Measurements from ENCODE around the gene PITRM1. TPM values are rescaled to one million over a fixed set of nuclear protein-coding genes. Genes with fewer than 3 reads are reported as not detected.

PITRM1 gene
- total RNA-seq, 2 experiments from 2014 or later = 127 to 128 TPM

GRCh38 chr10:3147117-3147820, 25.3 kb downstream of the PITRM1 start:
- ChIA-PET CTCF (no interaction called here), POLR2A (no interaction called here)

- ChIA-PET CTCF (no interaction called here), POLR2A (no interaction called here)
Observed at GRCh38 chr10:3146289-3146688, 26.3 kb downstream of the PITRM1 start.

GRCh38 chr10:3145366-3145765, 27.2 kb downstream of the PITRM1 start:
- POLR2A ChIA-PET = no interaction called here
- CTCF ChIA-PET = no interaction called here

GRCh38 chr10:3143791-3144434, 28.7 kb downstream of the PITRM1 start:
- ChIA-PET POLR2A (no interaction called here), CTCF (no interaction called here)

- ChIA-PET POLR2A (no interaction called here), CTCF (no interaction called here)
Observed at GRCh38 chr10:3143366-3143765, 29.2 kb downstream of the PITRM1 start.

GRCh38 chr10:3142146-3142875, 30.3 kb downstream of the PITRM1 start:
- ChIA-PET POLR2A (no interaction called here), CTCF (no interaction called here)

GRCh38 chr10:3141351-3142005, 31.1 kb downstream of the PITRM1 start:
- CTCF ChIA-PET = no interaction called here
- POLR2A ChIA-PET = no interaction called here

GRCh38 chr10:3140280-3140679, 32.3 kb downstream of the PITRM1 start:
- ChIA-PET POLR2A (no interaction called here), CTCF (no interaction called here)

GRCh38 chr10:3139216-3139910, 33.2 kb downstream of the PITRM1 start:
- POLR2A ChIA-PET = interaction anchor here (0.5 kb wide), 1 partner anchor 9 kb away, joined by 3 read pairs; no protein-coding TSS in a partner anchor

GRCh38 chr10:3137958-3138726, 34.4 kb downstream of the PITRM1 start:
- ChIA-PET CTCF (interaction anchor here (0.5 kb wide), 1 partner anchor 41 kb away, joined by 3 read pairs; no protein-coding TSS in a partner anchor), POLR2A (interaction anchor here (0.6 kb wide), 1 partner anchor 1510 kb away, joined by 4 read pairs; no protein-coding TSS in a partner anchor)

More at GRCh38 chr10:3139216-3139910, 33.2 kb downstream of the PITRM1 start:
- CTCF ChIA-PET = no interaction called here

- CTCF ChIA-PET = no interaction called here
Observed at GRCh38 chr10:3136763-3137611, 35.6 kb downstream of the PITRM1 start.

GRCh38 chr10:3136336-3136735, 36.2 kb downstream of the PITRM1 start:
- POLR2A ChIA-PET = no interaction called here
- CTCF ChIA-PET = no interaction called here

More at GRCh38 chr10:3136763-3137611, 35.6 kb downstream of the PITRM1 start:
- POLR2A ChIA-PET = no interaction called here

- POLR2A ChIA-PET = no interaction called here
- CTCF ChIA-PET = no interaction called here
Observed at GRCh38 chr10:3135006-3135405, 37.6 kb downstream of the PITRM1 start.

GRCh38 chr10:3133948-3134347, 38.6 kb downstream of the PITRM1 start:
- POLR2A ChIA-PET = interaction anchor here (1.0 kb wide), 1 partner anchor 20 kb away, joined by 3 read pairs; no protein-coding TSS in a partner anchor
- CTCF ChIA-PET = no interaction called here

GRCh38 chr10:3132036-3133025, 40.3 kb downstream of the PITRM1 start:
- CTCF ChIA-PET = no interaction called here

GRCh38 chr10:3131098-3131497, 41.5 kb downstream of the PITRM1 start:
- CTCF ChIA-PET = no interaction called here

More at GRCh38 chr10:3132036-3133025, 40.3 kb downstream of the PITRM1 start:
- POLR2A ChIA-PET = no interaction called here

More at GRCh38 chr10:3131098-3131497, 41.5 kb downstream of the PITRM1 start:
- POLR2A ChIA-PET = no interaction called here
